ENCODE measurements around the gene CCDC159.
A peak's percentile ranks its signal among the peaks of the same experiment; 100 is the strongest.
"Not testable (repeated sequence)": the region's sequence is repeated elsewhere in the genome, so short reads cannot be mapped to it uniquely, and the experiment has no call there.

CCDC159 gene

GRCh38 chr19:11378319-11379189, 32.2 kb downstream of the CCDC159 start:
- peak in 1 of 2 experiments; percentile 48 for DNase-seq (ENCODE audit: low read depth in 1 of 2, low spot score in 1 of 2)

DNA sequence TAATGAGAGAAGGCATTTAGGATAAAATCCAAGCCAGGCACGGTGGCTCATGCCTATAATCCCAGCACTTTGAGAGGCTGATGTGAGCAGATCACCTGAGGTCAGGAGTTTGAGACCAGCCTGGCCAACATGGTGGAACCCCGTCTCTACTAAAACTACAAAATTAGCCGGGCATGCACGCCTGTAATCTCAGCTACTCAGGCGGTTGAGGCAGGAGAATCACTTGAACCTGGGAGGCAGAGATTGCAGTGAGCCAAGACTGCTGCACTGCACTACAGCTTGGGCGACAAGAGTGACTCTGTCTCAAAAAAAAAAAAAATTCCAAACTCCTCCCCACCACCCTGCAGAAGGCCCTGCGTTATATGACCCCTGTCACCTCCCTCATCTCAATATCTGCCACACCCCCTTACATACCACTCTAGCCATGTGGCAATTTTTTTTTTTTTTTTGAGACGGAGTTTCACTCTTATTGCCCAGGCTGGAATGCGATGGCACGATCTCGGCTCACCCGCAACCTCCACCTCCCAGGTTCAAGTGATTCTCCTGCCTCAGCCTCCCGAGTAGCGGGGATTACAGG, 33.0 kb downstream of the CCDC159 start:
- in situ Hi-C loops (cut with HindIII; ENCODE audit: low pct_unique_long_range_greater_than_20kb, low sequenced_read_pairs): not testable (repeated sequence)

More at GRCh38 chr19:11378319-11379189, 32.2 kb downstream of the CCDC159 start:
- in situ Hi-C loops (cut with HindIII; ENCODE audit: low pct_unique_long_range_greater_than_20kb, low sequenced_read_pairs): no loop called here
- no peak for TF ChIP-seq JUND (IDR thresholded peaks at IDR 0.05; ENCODE audit: low read depth)

DNA sequence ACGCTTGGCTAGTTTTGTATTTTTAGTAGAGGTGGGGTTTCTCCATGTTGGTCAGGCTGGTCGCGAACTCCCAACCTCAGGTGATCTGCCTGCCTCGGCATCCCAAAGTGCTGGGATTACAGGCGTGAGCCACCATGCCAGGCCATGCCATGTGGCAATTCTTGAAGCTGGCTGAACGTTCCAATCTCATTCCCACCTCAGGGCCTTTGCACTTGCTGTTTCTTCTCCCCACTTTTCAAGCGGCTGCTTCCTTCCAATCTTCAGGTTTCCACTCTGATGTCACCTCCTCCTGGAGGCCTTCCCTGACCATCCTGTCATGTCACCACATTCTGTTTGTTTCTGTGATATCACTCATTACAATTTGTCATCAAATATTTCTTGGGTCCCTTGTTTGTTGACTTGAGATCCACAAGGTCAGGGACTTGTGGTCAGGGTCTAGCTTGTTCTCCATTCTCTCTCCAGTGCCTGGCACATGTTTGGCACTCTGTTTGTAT, 33.6 kb downstream of the CCDC159 start:
- DNase-seq (ENCODE audit: low read depth in 1 of 2, low spot score in 1 of 2): no peak
- no peak for TF ChIP-seq JUND (IDR thresholded peaks at IDR 0.05; ENCODE audit: low read depth)
- in situ Hi-C loops (cut with HindIII; ENCODE audit: low pct_unique_long_range_greater_than_20kb, low sequenced_read_pairs): no loop called here

More for the DNA sequence above, 33.0 kb downstream of the CCDC159 start:
- DNase-seq (ENCODE audit: low read depth in 1 of 2, low spot score in 1 of 2): not testable (repeated sequence)

- in situ Hi-C loops (cut with HindIII; ENCODE audit: low pct_unique_long_range_greater_than_20kb, low sequenced_read_pairs): no loop called here
- peak; percentile 96 to 99 for DNase-seq (ENCODE audit: low read depth in 1 of 2, low spot score in 1 of 2)
- no peak for TF ChIP-seq JUND (IDR thresholded peaks at IDR 0.05; ENCODE audit: low read depth)
Measured at GRCh38 chr19:11380653-11381537, 34.6 kb downstream of the CCDC159 start.

DNA sequence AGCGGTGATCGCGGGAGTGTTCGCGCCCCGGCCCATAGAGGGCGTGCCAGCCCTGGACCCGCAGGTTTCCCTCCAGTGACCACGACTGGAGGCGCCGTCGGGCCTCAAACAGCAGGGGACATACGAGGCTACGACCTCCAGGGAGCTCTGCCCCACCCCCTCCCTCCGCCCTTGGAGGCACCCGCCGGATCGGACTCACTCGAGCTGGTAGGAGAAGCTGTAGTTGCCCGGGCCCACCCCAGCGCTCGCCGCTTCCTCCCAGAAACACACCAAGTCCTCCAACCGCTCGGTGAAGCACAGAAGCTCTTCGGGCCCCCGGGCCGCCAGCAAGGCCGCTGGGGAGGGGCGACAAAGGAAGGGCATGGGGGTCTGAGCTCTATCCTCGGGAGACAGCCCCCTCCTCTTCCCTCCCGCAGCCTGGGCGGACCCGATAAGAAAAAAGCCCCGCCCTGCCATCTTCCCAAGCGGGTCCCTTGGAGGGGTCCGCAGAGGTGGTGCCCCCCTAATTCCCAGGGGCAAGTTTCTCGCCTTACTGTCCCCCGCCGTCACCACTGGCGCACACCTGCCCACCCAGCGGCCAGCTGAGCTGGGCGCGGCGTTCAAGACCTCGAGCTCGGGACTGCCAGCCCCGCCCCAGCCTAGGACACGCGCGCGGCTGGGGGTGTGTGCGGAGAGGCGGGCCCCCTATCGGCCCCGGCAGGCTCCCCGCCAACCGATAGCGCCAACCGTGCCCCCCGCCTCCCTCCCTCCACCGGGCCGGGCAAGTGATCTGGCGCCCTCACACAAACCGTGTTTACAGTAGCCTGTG, 36.8 kb downstream of the CCDC159 start:
- in situ Hi-C loops (cut with HindIII; ENCODE audit: low pct_unique_long_range_greater_than_20kb, low sequenced_read_pairs): no loop called here
- DNase-seq (ENCODE audit: low read depth in 1 of 2, low spot score in 1 of 2): peak in 1 of 2 experiments; percentile 63

GRCh38 chr19:11383706-11384048, 37.4 kb downstream of the CCDC159 start:
- no peak for DNase-seq (ENCODE audit: low read depth in 1 of 2, low spot score in 1 of 2)
- in situ Hi-C loops (cut with HindIII; ENCODE audit: low pct_unique_long_range_greater_than_20kb, low sequenced_read_pairs): no loop called here
- TF ChIP-seq JUND (IDR thresholded peaks at IDR 0.05; ENCODE audit: low read depth): no peak

More for the DNA sequence above, 36.8 kb downstream of the CCDC159 start:
- TF ChIP-seq JUND (IDR thresholded peaks at IDR 0.05; ENCODE audit: low read depth): no peak

DNA sequence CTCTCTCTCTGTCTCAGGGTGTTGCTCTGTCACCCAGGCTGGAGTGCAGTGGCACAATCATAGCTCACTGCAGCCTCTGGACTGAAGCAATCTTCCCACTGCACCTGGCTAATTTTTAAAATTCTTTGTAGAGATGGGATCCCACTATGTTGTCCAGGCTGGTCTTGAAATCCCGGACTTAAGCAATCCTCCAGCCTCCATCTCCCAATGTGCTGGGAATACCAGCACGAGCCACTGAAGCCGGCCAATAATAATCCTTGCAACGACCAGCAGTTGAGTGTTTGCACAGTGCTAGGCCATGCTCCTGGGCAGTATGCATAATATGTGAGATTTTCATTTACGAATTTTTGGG, 38.4 kb downstream of the CCDC159 start:
- TF ChIP-seq JUND (IDR thresholded peaks at IDR 0.05; ENCODE audit: low read depth): no peak
- DNase-seq (ENCODE audit: low read depth in 1 of 2, low spot score in 1 of 2): no peak
- in situ Hi-C loops (cut with HindIII; ENCODE audit: low pct_unique_long_range_greater_than_20kb, low sequenced_read_pairs): no loop called here

DNA sequence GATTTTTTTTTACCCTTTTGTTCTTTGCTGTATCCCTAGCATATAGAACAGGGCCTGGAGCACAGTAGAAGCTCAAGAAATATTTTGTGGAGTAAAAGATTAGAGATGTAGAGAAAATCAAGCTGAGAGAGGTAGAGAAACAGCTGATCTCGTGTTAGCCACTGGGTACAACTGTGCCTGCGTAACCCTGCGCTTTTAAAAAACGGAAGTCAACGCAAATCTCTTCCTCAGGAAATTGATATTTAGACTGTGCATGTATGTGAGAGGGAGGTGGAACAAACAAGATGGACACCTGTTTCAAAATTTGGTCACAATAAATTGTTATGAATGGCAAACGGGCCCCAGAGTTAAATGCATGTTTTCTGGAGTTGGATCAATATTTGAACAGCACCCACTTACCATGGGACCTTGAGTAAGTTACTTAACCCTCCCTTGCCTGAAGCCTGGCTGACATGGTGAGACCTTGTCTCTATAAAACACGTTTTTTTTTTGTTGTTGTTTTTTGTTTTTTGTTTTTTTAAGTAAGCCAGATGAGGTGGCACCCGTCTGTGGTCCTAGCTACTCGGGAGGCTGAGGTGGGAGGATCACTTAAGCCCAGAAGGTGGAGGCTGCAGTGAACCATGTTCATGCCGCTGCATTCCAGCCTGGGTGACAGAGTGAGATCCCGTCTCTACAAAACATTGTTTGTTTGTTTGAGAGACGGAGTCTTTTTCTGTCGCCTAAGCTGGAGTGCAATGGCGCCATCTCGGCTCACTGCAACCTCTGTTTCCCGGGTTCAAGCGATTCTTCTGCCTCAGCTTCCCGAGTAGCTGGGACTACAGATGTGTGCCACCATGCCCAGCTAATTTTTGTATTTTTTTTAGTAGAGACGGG, 41.1 kb downstream of the CCDC159 start:
- no peak for DNase-seq (ENCODE audit: low read depth in 1 of 2, low spot score in 1 of 2)
- in situ Hi-C loops (cut with HindIII; ENCODE audit: low pct_unique_long_range_greater_than_20kb, low sequenced_read_pairs): no loop called here
- no peak for TF ChIP-seq JUND (IDR thresholded peaks at IDR 0.05; ENCODE audit: low read depth)

DNA sequence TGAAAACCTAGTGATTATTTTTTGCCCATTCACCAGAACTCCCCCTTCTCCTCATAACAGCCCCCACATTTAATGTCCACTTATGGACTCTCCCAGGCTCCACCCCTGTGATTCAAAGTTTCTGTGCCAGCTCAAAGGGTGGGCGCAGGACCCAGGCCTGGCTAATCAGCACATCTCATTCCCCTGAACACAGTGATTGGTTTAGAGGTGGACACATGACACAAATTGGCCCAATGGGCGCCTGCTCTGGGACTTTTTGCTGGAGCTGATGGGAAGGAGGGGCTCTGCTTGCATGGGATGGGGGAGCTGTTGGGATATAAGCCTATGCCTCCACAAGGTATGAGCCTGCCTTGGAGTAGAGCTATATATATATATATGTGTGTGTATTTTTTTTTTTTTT, 44.0 kb downstream of the CCDC159 start:
- no peak for TF ChIP-seq JUND (IDR thresholded peaks at IDR 0.05; ENCODE audit: low read depth)
- in situ Hi-C loops (cut with HindIII; ENCODE audit: low pct_unique_long_range_greater_than_20kb, low sequenced_read_pairs): no loop called here
- DNase-seq (ENCODE audit: low read depth in 1 of 2, low spot score in 1 of 2): no peak

GRCh38 chr19:11390933-11391680, 44.8 kb downstream of the CCDC159 start:
- in situ Hi-C loops (cut with HindIII; ENCODE audit: low pct_unique_long_range_greater_than_20kb, low sequenced_read_pairs): no loop called here
- no peak for TF ChIP-seq JUND (IDR thresholded peaks at IDR 0.05; ENCODE audit: low read depth)
- DNase-seq (ENCODE audit: low read depth in 1 of 2, low spot score in 1 of 2): no peak

All from T47D (cell line).